HG02981 (cell line): ENCODE measurements around the gene HOPX.
"Not testable (repeated sequence)": the region's sequence is repeated elsewhere in the genome, so short reads cannot be mapped to it uniquely, and the experiment has no call there.

Source experiments
- ATAC-seq: cut with Tn5 transposase; IDR thresholded peaks from one replicate; pipeline ENCODE4 v1.9.1; 2021; ENCODE audit warnings: mild to moderate bottlenecking, moderate library complexity; ENCODE audit not compliant: unreplicated experiment

HOPX gene

GRCh38 chr4:56681158-56681852, at the start of gene HOPX:
TSS of gene HOPX (minus strand) at chr4:56681296. CDS start at chr4:56657816, 23,480 bp downstream.
- peak; percentile 59 for ATAC-seq

DNA sequence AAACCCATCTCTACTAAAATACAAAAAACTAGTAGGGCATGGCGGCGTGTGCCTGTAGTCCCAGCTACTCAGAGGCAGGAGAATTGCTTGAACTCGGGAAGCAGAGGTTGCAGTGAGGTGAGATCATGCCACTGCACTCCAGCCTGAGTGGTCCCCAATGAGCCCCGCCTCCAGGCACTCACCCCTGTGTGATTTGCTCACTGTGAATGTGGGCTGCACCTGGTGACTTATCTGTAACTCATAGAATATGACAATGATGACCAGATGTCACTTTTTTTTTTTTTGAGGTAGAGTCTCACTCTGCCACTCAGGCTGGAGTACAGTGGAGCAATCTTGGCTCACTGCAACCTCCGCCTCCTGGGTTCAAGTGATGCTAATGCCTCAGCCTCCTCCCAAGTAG, 49.0 kb upstream of the HOPX start:
- ATAC-seq: no peak

- no peak for ATAC-seq
Observed at GRCh38 chr4:56728512-56728911, 47.4 kb upstream of the HOPX start.

- no peak for ATAC-seq
Observed at GRCh38 chr4:56727150-56727549, 46.1 kb upstream of the HOPX start.

DNA sequence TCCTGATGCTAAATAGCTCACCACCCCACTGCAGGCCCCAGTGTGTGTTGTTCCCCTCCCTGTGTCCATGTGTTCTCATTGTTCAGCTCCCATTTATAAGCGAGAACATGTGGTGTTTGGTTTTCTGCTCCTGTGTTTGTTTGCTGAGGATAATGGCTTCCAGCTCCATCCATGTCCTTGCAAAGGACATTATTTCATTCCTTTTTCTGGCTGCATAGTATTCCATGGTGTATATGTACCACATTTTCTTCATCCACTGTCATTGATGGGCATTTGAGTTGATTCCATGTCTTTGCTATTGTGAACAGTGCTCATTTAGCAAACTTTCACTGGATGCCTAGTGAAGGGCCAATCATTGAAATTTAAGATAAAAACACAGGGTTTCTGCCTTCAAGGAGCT, 45.5 kb upstream of the HOPX start:
- ATAC-seq: not testable (repeated sequence)

DNA sequence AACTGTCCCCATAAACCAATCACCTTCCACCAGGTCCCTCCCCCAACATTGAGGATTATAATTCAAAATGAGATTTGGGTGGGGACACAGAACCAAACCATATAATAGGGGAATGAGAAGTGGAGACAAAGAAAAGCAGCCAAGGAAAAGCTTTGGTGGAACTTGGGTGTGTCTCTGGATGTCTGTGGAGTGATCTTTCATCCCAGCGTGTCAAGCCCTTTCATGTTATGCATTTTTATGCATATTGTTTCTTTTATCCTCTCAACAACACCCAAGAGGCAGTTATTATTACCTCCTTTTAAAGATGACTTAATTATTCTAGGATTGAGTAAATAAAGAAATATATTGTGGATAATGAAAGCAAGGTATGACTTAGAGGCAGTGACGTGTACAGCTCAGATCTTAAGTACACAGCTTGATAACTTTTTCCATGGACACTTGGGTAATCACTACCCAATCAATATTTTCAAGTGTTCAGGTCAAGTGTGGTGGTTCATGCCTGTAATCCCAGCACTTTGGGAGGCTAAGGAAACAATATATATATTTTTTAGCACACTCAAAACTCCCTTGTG, 42.6 kb upstream of the HOPX start:
- ATAC-seq: no peak

DNA sequence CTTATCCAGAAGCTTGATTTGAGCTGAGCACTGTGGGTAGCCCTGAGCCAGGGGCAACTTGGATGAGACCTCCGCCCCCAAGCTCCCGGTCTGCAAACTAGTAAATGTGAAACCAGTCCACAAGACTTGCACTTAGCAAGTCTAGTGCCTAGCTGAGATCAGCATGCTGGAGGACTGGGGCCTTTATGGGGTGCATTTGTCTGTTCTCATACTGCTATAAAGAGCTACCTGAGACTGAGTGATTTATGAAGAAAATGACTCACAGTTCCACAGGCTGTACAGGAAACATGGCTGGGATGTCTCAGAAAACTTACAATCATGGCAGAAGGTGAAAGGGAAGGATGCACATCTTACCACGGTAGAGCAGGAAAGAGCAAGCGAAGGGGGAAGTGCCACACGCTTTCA, 42.1 kb upstream of the HOPX start:
- no peak for ATAC-seq

- ATAC-seq: no peak
Observed at GRCh38 chr4:56708146-56708545, 27.1 kb upstream of the HOPX start.

GRCh38 chr4:56705966-56706365, 24.9 kb upstream of the HOPX start:
- ATAC-seq: no peak

- ATAC-seq: no peak
Observed at GRCh38 chr4:56705334-56705733, 24.2 kb upstream of the HOPX start.

GRCh38 chr4:56704089-56704871, 23.2 kb upstream of the HOPX start:
- ATAC-seq: no peak

- no peak for ATAC-seq
Observed at GRCh38 chr4:56703378-56703777, 22.3 kb upstream of the HOPX start.

GRCh38 chr4:56701644-56702043, 20.5 kb upstream of the HOPX start:
- ATAC-seq: no peak

DNA sequence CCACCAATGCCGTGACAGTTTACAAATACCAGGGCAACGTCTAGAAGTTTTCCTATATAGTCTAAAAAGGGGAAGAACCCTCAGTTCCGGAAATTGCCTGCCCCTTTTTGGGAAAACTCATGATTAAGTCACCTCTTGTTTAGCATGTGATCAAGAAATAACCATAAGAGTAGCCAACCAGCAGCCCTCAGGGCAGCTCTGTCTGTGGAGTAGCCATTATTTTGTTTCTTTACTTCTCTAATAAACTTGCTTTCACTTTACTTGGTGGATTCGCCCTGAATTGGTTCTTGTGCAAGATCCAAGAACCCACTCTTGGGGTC, 20.0 kb upstream of the HOPX start:
- no peak for ATAC-seq

- ATAC-seq: no peak
Observed at GRCh38 chr4:56699537-56700105, 18.5 kb upstream of the HOPX start.

DNA sequence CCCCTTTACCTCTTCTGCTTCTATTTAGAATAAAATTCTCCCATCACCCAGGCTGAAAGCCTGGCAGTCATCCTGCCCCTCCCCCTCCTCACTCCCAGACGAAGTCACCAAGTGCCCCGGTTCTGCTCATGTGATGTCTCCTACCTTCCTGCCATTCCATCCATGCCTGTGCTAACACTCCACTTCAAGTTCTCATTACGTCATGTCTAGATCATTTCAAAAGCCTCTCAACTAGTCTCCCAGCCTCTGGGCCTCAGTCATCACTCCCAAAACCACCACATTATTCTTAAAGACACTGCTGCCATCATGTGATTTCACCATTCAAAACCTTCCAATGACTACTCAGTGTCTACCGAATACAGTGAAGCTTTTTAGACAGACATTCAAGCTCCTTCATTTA, 17.2 kb upstream of the HOPX start:
- no peak for ATAC-seq

DNA sequence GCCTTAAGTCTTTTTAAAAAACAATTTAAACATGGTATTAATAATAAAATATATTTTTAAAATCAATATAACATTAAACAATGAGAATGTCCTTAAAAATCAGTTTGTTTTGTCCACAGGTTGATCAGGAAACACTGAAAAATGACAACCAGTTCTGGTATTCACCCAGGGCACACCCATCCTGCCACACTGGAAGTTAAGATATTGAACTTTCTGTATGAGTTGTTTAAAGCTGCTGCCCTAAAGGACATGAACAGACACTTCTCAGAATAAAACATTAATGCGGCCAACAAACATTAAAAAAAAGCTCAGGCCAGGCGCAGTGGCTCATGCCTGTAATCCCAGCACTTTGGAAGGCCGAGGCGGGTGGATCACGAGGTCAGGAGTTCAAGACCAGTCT, 15.0 kb upstream of the HOPX start:
- no peak for ATAC-seq

- ATAC-seq: not testable (repeated sequence)
Observed at GRCh38 chr4:56693476-56693875, 12.4 kb upstream of the HOPX start.

DNA sequence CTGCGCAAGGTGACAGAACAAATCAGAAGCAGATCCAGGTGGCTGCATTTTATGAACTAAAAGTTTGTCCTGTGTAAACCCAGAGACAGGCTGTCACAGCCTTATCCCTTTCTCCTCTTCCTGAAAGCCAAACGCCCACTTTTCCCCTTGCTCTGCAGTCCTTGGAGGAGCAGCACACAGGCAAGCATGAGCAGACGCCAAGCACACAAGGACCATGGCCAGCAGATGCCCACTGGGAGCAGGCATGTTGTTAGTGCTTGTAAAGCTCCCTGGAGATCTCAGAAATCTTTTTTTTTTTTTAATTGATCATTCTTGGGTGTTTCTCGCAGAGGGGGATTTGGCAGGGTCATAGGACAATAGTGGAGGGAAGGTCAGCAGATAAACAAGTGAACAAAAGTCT, 11.5 kb upstream of the HOPX start:
- no peak for ATAC-seq

GRCh38 chr4:56691425-56691824, 10.3 kb upstream of the HOPX start:
- ATAC-seq: no peak

GRCh38 chr4:56690393-56690792, 9.3 kb upstream of the HOPX start:
- no peak for ATAC-seq
